Endothelial cell of umbilical vein (primary cell): ENCODE results near the gene ARHGAP10.

Experiments used
- FOS ChIP-seq: IDR thresholded peaks from 2 replicates; pipeline ENCODE4 v1.6.1; 2011; ENCODE audit warnings: mild to moderate bottlenecking, low read length, moderate library complexity, borderline replicate concordance; ENCODE audit not compliant: insufficient read depth
- MYC ChIP-seq: IDR thresholded peaks from one replicate; pipeline ENCODE4 v1.6.1; 2011; ENCODE audit warnings: mild to moderate bottlenecking, low read depth, low read length
- POLR2A ChIP-seq: IDR thresholded peaks from 2 replicates; pipeline ENCODE4 v1.6.1; 2012; ENCODE audit warnings: low read depth, mild to moderate bottlenecking, control low read depth, low read length
- POLR2AphosphoS5 ChIP-seq: IDR thresholded peaks from 2 replicates; pipeline ENCODE4 v1.6.1; 2012; ENCODE audit warnings: low read depth, mild to moderate bottlenecking, control low read depth, low read length, moderate library complexity; ENCODE audit not compliant: insufficient read depth
- TF ChIP-seq, protein P1 (sequence below), 2 donors: IDR thresholded peaks; 1 replicate in 1 of 2; 2 replicates in 1 of 2; pipeline ENCODE4 v1.5.1; 2011; ENCODE audit warnings: low read length in 2 of 2, mild to moderate bottlenecking in 2 of 2, moderate library complexity in 2 of 2, control low read depth in 1 of 2, inconsistent platforms in 1 of 2, low read depth in 1 of 2; ENCODE audit not compliant: insufficient read depth in 1 of 2; ENCODE audit errors: extremely low read depth in 1 of 2
- TF ChIP-seq, protein P2 (sequence below): IDR thresholded peaks from 2 replicates; pipeline ENCODE4 v1.6.1; 2011; ENCODE audit not compliant: insufficient read depth, insufficient read length

DNA sequence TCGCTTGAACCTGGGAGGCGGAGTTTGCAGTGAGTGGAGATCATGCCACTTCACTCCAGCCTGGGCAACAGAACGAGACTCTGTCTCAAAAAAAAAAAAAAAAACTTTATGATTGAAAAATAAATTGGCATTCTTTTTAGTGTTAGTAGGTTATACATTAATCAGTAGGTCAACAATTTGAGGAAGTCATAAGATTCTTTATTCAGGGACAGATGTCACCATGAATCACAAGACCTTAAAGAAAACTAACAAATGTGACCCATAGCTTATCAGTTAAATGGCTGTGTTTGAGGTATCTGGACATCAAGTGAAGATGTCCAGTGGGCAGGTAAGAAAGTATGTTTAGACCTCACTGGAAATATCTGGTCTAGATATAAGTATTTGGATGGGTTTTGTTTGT lies 38.7 kb upstream of the ARHGAP10 start:
- TF ChIP-seq, protein P1, sequence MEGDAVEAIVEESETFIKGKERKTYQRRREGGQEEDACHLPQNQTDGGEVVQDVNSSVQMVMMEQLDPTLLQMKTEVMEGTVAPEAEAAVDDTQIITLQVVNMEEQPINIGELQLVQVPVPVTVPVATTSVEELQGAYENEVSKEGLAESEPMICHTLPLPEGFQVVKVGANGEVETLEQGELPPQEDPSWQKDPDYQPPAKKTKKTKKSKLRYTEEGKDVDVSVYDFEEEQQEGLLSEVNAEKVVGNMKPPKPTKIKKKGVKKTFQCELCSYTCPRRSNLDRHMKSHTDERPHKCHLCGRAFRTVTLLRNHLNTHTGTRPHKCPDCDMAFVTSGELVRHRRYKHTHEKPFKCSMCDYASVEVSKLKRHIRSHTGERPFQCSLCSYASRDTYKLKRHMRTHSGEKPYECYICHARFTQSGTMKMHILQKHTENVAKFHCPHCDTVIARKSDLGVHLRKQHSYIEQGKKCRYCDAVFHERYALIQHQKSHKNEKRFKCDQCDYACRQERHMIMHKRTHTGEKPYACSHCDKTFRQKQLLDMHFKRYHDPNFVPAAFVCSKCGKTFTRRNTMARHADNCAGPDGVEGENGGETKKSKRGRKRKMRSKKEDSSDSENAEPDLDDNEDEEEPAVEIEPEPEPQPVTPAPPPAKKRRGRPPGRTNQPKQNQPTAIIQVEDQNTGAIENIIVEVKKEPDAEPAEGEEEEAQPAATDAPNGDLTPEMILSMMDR (IDR thresholded peaks at IDR 0.05; ENCODE audit: extremely low read depth in 1 of 2, insufficient read depth in 1 of 2, low read depth in 1 of 2, low read length in 2 of 2) = no peak
- no peak for TF ChIP-seq MYC
- no peak for TF ChIP-seq POLR2AphosphoS5
- no peak for TF ChIP-seq FOS
- TF ChIP-seq, protein P2, sequence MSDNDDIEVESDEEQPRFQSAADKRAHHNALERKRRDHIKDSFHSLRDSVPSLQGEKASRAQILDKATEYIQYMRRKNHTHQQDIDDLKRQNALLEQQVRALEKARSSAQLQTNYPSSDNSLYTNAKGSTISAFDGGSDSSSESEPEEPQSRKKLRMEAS = no peak
- TF ChIP-seq POLR2A = no peak
